Caco-2 (cell line): ENCODE results near the gene PDCD1. TPM values are rescaled to one million over a fixed set of nuclear protein-coding genes. Genes with fewer than 3 reads are reported as not detected.

ENCODE experiments used
- BruUV-seq: library from RNA; stranded (reverse); fragments of 400-500 nt; replicated peaks from 2 replicates; lab custom pipeline; 2021; lab: Mats Ljungman, UMichigan
- CTCF ChIA-PET: fragments of 300-600 bp; sonication (Branson Sonifier 250); formaldehyde crosslinking; loops from one replicate; lab custom pipeline; 2022; ENCODE audit warnings: antibody characterized with exemption; lab: Charles Lee
- POLR2A ChIA-PET: fragments of 300-600 bp; sonication (Branson Sonifier 250); formaldehyde crosslinking; loops from one replicate; lab custom pipeline; 2022; ENCODE audit warnings: antibody characterized with exemption; lab: Charles Lee
- DNase-seq, 2 experiments: peaks; one replicate each; pipeline versions ENCODE4 v3.0.0 to v3.0.0-alpha.2; 2020 to 2022
- H3K27me3 ChIP-seq: replicated peaks from 2 replicates; pipeline ENCODE4 v1.6.0; 2011; ENCODE audit warnings: low read length; ENCODE audit not compliant: control insufficient read depth, insufficient read depth
- H3K36me3 ChIP-seq: 2 replicates; pipeline ENCODE4 v1.5.1; 2011; ENCODE audit warnings: low read length; ENCODE audit not compliant: control insufficient read depth, insufficient read depth
- H3K4me1 ChIP-seq: fragments of 250-450 bp; sonication (Bioruptor Pico); 2 replicates; pipeline ENCODE4 v1.5.1; 2020; ENCODE audit warnings: mild to moderate bottlenecking
- H3K4me3 ChIP-seq: 2 replicates; pipeline ENCODE4 v1.5.1; 2011; ENCODE audit warnings: low read depth, mild to moderate bottlenecking, control low read depth, low read length
- H3K9me3 ChIP-seq: fragments of 250-450 bp; sonication (Bioruptor Pico); 2 replicates; pipeline ENCODE4 v1.5.1; 2020; ENCODE audit warnings: mild to moderate bottlenecking, moderate library complexity
- H3K27ac Mint-ChIP-seq: one replicate; pipeline ENCODE4 v1.8.0; 2022; ENCODE audit warnings: mixed read lengths; ENCODE audit not compliant: unreplicated experiment
- H3K27me3 Mint-ChIP-seq: one replicate; pipeline ENCODE4 v1.8.0; 2022; ENCODE audit warnings: mixed read lengths; ENCODE audit not compliant: insufficient read depth, unreplicated experiment
- H3K36me3 Mint-ChIP-seq: one replicate; pipeline ENCODE4 v1.8.0; 2022; ENCODE audit warnings: mild to moderate bottlenecking, mixed read lengths; ENCODE audit not compliant: insufficient read depth, unreplicated experiment
- H3K4me1 Mint-ChIP-seq: one replicate; pipeline ENCODE4 v1.8.0; 2022; ENCODE audit warnings: low read depth, mixed read lengths; ENCODE audit not compliant: unreplicated experiment
- H3K4me3 Mint-ChIP-seq: one replicate; pipeline ENCODE4 v1.8.0; 2022; ENCODE audit warnings: mild to moderate bottlenecking, moderate library complexity, mixed read lengths; ENCODE audit not compliant: unreplicated experiment
- H3K9me3 Mint-ChIP-seq: one replicate; pipeline ENCODE4 v1.8.0; 2022; ENCODE audit warnings: mixed read lengths; ENCODE audit not compliant: unreplicated experiment
- intact Hi-C: fragments of 100-400 bp; cut with micrococcal nuclease; formaldehyde crosslinking; loops from one replicate; pipeline ENCODE4 v1.10.0; 2022; ENCODE audit not compliant: unreplicated experiment
- total RNA-seq: library from RNA; stranded (reverse); gene quantifications from 2 replicates; pipeline ENCODE4 v1.2.3, GENCODE V29; 2022
- TF ChIP-seq, protein P1 (sequence below), 2 experiments: fragments of 200-600 bp in 1 of 2; IDR thresholded peaks; 1 replicate in 1 of 2; 2 replicates in 1 of 2; pipeline versions ENCODE4 v1.5.1 to v1.8.0; 2011 to 2022; ENCODE audit warnings: antibody characterized with exemption in 1 of 2, control low read depth in 1 of 2, inconsistent platforms in 1 of 2, low read depth in 1 of 2, low read length in 1 of 2, mild to moderate bottlenecking in 1 of 2, moderate library complexity in 1 of 2; ENCODE audit not compliant: insufficient read depth in 1 of 2, severe bottlenecking in 1 of 2, unreplicated experiment in 1 of 2

PDCD1 gene
- total RNA-seq, 1 experiment from 2014 or later = not detected

DNA sequence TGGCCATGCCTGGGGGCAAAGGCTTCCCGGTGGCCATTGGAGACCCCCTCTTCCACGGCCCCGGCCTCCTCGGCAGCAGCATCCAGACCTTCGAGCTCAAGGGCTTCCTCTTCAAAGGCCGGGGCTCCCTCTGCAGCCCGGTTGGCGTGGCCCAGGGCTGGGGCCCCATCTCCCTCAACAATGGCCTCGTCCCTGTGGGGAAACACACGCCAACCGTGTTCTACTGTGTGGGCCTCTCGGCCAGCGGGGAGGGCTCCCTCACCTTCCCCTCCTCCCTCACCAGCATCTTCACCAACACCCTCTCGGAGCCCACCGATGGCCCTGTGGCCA lies 13.6 kb upstream of the PDCD1 start:
- no peaks in the 10 kb centered on the region for H3K36me3 Mint-ChIP-seq
- no peaks in the 10 kb centered on the region for H3K4me1 Mint-ChIP-seq
- H3K27me3 Mint-ChIP-seq = no peaks in the 10 kb centered on the region
- ChIA-PET POLR2A (no interaction called here), CTCF (no interaction called here)
- H3K9me3 Mint-ChIP-seq = no peaks in the 10 kb centered on the region
- TF ChIP-seq, protein P1, sequence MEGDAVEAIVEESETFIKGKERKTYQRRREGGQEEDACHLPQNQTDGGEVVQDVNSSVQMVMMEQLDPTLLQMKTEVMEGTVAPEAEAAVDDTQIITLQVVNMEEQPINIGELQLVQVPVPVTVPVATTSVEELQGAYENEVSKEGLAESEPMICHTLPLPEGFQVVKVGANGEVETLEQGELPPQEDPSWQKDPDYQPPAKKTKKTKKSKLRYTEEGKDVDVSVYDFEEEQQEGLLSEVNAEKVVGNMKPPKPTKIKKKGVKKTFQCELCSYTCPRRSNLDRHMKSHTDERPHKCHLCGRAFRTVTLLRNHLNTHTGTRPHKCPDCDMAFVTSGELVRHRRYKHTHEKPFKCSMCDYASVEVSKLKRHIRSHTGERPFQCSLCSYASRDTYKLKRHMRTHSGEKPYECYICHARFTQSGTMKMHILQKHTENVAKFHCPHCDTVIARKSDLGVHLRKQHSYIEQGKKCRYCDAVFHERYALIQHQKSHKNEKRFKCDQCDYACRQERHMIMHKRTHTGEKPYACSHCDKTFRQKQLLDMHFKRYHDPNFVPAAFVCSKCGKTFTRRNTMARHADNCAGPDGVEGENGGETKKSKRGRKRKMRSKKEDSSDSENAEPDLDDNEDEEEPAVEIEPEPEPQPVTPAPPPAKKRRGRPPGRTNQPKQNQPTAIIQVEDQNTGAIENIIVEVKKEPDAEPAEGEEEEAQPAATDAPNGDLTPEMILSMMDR (IDR thresholded peaks at IDR 0.05; ENCODE audit: insufficient read depth in 1 of 2, low read depth in 1 of 2, low read length in 1 of 2, severe bottlenecking in 1 of 2, unreplicated experiment in 1 of 2) = no peak
- Histone ChIP-seq H3K27me3 (no peaks in the 10 kb centered on the region), H3K36me3 (no peaks in the 10 kb centered on the region), H3K9me3 (no peaks in the 10 kb centered on the region), H3K4me1 (no peaks in the 10 kb centered on the region), H3K4me3 (no peak overlapping the region)
- no TSS peak for BruUV-seq
- no peak overlapping the region for H3K4me3 Mint-ChIP-seq
- intact Hi-C loops = loop anchor here (10.0 kb wide), 1 partner anchor 207 kb away; no protein-coding TSS in a partner anchor
- no peak overlapping the region for H3K27ac Mint-ChIP-seq
- DNase-seq = no peak

DNA sequence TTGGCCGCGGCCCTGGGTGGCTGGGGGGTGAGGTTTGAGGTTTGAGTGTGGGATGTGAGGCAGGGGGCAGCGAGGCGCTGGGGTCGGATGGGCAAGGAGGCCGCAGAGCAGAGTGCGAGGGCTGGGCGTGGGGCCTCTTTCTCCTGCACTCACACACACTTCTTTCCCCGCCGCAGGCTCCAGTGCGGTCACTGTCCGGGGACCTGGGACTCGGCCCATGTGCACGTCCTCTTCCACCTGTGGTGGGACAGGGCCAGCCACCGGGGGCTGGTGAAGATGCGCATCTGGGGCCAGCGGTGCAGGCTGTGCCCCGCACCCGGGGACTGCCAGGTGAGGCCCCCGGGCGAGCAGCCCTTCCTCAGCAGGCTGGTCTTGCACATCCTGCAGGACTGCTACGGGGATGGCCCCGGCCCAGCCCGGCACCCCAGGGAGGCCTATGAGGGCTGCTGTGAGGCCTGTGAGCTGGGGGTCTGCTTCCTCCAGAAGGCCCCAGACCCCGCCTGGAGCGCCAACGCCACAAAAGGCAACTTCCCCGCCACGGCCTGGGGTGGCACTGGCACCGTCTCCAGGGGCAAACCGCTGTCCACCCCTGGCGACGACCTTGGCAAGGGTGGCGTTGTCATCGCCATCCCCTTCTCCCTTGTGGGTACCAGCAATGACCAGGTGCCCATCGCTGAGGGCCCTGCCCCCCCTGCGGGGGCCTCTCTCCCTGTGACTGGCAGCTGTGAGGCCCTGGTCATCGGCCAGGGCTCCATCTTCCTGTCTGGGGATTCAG lies 13.0 kb upstream of the PDCD1 start:
- ChIA-PET POLR2A (no interaction called here), CTCF (no interaction called here)
- Histone ChIP-seq H3K4me3 (no peak overlapping the region), H3K9me3 (no peaks in the 10 kb centered on the region), H3K36me3 (no peaks in the 10 kb centered on the region), H3K4me1 (no peaks in the 10 kb centered on the region), H3K27me3 (no peaks in the 10 kb centered on the region)
- intact Hi-C loops = loop anchor here (10.0 kb wide), 1 partner anchor 207 kb away; no protein-coding TSS in a partner anchor
- DNase-seq = no peak
- Mint-ChIP-seq H3K27me3 (no peaks in the 10 kb centered on the region), H3K4me3 (no peak overlapping the region), H3K36me3 (no peaks in the 10 kb centered on the region), H3K4me1 (no peaks in the 10 kb centered on the region), H3K27ac (no peak overlapping the region), H3K9me3 (no peaks in the 10 kb centered on the region)
- TF ChIP-seq, protein P1 (IDR thresholded peaks at IDR 0.05; ENCODE audit: insufficient read depth in 1 of 2, low read depth in 1 of 2, low read length in 1 of 2, severe bottlenecking in 1 of 2, unreplicated experiment in 1 of 2) = no peak
- BruUV-seq = no TSS peak

- H3K27ac Mint-ChIP-seq = no peak overlapping the region
- H3K9me3 ChIP-seq = no peaks in the 10 kb centered on the region
- H3K27me3 ChIP-seq = no peaks in the 10 kb centered on the region
- H3K4me3 ChIP-seq = no peak overlapping the region
- H3K27me3 Mint-ChIP-seq = no peaks in the 10 kb centered on the region
- H3K36me3 ChIP-seq = no peaks in the 10 kb centered on the region
- H3K9me3 Mint-ChIP-seq = peaks cover under 1% of the 10 kb centered on the region
- no peaks in the 10 kb centered on the region for H3K4me1 Mint-ChIP-seq
- CTCF ChIA-PET = no interaction called here
- DNase-seq = no peak
- POLR2A ChIA-PET = no interaction called here
- H3K36me3 Mint-ChIP-seq = no peaks in the 10 kb centered on the region
- H3K4me1 ChIP-seq = no peaks in the 10 kb centered on the region
- no TSS peak for BruUV-seq
- no peak overlapping the region for H3K4me3 Mint-ChIP-seq
- intact Hi-C loops = loop anchor here (10.0 kb wide), 1 partner anchor 206 kb away; no protein-coding TSS in a partner anchor
- TF ChIP-seq, protein P1 (IDR thresholded peaks at IDR 0.05; ENCODE audit: insufficient read depth in 1 of 2, low read depth in 1 of 2, low read length in 1 of 2, severe bottlenecking in 1 of 2, unreplicated experiment in 1 of 2) = no peak
These were observed 12.2 kb upstream of the PDCD1 start for GRCh38 chr2:241870611-241871537.
